Liver (tissue), 9 donors: ENCODE data around the gene ELMO2. TPM values are rescaled to one million over a fixed set of nuclear protein-coding genes. Genes with fewer than 3 reads are reported as not detected.

Experiments
- DNase-seq: peaks from one replicate; pipeline ENCODE4 v3.0.0-alpha.2; 2017; ENCODE audit warnings: low spot score
- H3K27ac ChIP-seq, 2 donors: one replicate each; pipeline ENCODE4 v1.7.0; 2013; ENCODE audit warnings: inconsistent platforms in 2 of 2, low read length in 2 of 2, control low read depth in 1 of 2, low read depth in 1 of 2, mild to moderate bottlenecking in 1 of 2
- H3K27me3 ChIP-seq, 4 donors: one replicate each; pipeline versions ENCODE4 v1.6.1 to v1.7.0; 2013; ENCODE audit warnings: low read length in 3 of 4, inconsistent platforms in 1 of 4, mild to moderate bottlenecking in 1 of 4, moderate library complexity in 1 of 4; ENCODE audit not compliant: control insufficient read depth in 4 of 4, insufficient read depth in 4 of 4
- H3K36me3 ChIP-seq, 4 donors: one replicate each; pipeline versions ENCODE4 v1.6.1 to v1.7.0; 2013; ENCODE audit warnings: low read length in 3 of 4, mild to moderate bottlenecking in 3 of 4, low read depth in 1 of 4, moderate library complexity in 1 of 4; ENCODE audit not compliant: control insufficient read depth in 4 of 4, insufficient read depth in 3 of 4
- H3K4me1 ChIP-seq, 4 donors: one replicate each; pipeline versions ENCODE4 v1.6.1 to v1.7.0; 2013; ENCODE audit warnings: low read length in 3 of 4, mild to moderate bottlenecking in 3 of 4, moderate library complexity in 1 of 4; ENCODE audit not compliant: control insufficient read depth in 4 of 4, insufficient read depth in 4 of 4
- H3K4me3 ChIP-seq, 3 donors: one replicate each; pipeline versions ENCODE4 v1.6.1 to v1.7.0; 2013; ENCODE audit warnings: low read length in 3 of 3, control low read depth in 1 of 3, low read depth in 1 of 3, mild to moderate bottlenecking in 1 of 3
- H3K9ac ChIP-seq, 2 donors: one replicate each; pipeline ENCODE4 v1.7.0; 2013; ENCODE audit warnings: low read length in 2 of 2, mild to moderate bottlenecking in 2 of 2, moderate library complexity in 2 of 2, control low read depth in 1 of 2, low read depth in 1 of 2
- H3K9me3 ChIP-seq, 4 donors: one replicate each; pipeline versions ENCODE4 v1.6.1 to v1.7.0; 2013; ENCODE audit warnings: low read length in 3 of 4; ENCODE audit not compliant: control insufficient read depth in 4 of 4
- EGR1 ChIP-seq, 2 donors: IDR thresholded peaks; 2 replicates each; pipeline ENCODE4 v1.6.1; 2016 to 2018; ENCODE audit warnings: antibody characterized with exemption in 2 of 2, low read depth in 2 of 2
- FOXA1 ChIP-seq: IDR thresholded peaks from 2 replicates; pipeline ENCODE4 v1.6.1; 2016; ENCODE audit warnings: antibody characterized with exemption
- FOXA2 ChIP-seq: IDR thresholded peaks from 2 replicates; pipeline ENCODE4 v1.6.1; 2016; ENCODE audit warnings: antibody characterized with exemption
- GABPA ChIP-seq, 2 donors: IDR thresholded peaks in 1 of 2; conservative IDR thresholded peaks in 1 of 2; 2 replicates each; pipeline ENCODE4 v1.6.1; 2016; ENCODE audit warnings: antibody characterized with exemption in 2 of 2, mild to moderate bottlenecking in 1 of 2, moderate library complexity in 1 of 2
- HNF4A ChIP-seq, 2 donors: conservative IDR thresholded peaks; 2 replicates each; pipeline ENCODE4 v1.6.1; 2016; ENCODE audit warnings: antibody characterized with exemption in 2 of 2, mild to moderate bottlenecking in 2 of 2
- HNF4G ChIP-seq: IDR thresholded peaks from 2 replicates; pipeline ENCODE4 v1.6.1; 2016; ENCODE audit warnings: antibody characterized with exemption
- JUND ChIP-seq, 2 donors: IDR thresholded peaks; 2 replicates each; pipeline ENCODE4 v1.6.1; 2016; ENCODE audit warnings: antibody characterized with exemption in 2 of 2
- MAX ChIP-seq: IDR thresholded peaks from 2 replicates; pipeline ENCODE4 v1.6.1; 2016; ENCODE audit warnings: antibody characterized with exemption
- NR2F2 ChIP-seq: IDR thresholded peaks from 2 replicates; pipeline ENCODE4 v1.6.1; 2016; ENCODE audit warnings: antibody characterized with exemption
- RAD21 ChIP-seq, 2 donors: IDR thresholded peaks; 2 replicates each; pipeline ENCODE4 v1.6.1; 2016; ENCODE audit warnings: antibody characterized with exemption in 2 of 2, mild to moderate bottlenecking in 2 of 2
- REST ChIP-seq: IDR thresholded peaks from 2 replicates; pipeline ENCODE4 v1.6.1; 2016; ENCODE audit warnings: antibody characterized with exemption, mild to moderate bottlenecking
- SP1 ChIP-seq: IDR thresholded peaks from 2 replicates; pipeline ENCODE4 v1.6.1; 2018; ENCODE audit warnings: antibody characterized with exemption, mild to moderate bottlenecking
- TAF1 ChIP-seq: conservative IDR thresholded peaks from 2 replicates; pipeline ENCODE4 v1.6.1; 2016; ENCODE audit warnings: antibody characterized with exemption, mild to moderate bottlenecking
- YY1 ChIP-seq: IDR thresholded peaks from 2 replicates; pipeline ENCODE4 v1.6.1; 2016; ENCODE audit warnings: antibody characterized with exemption, mild to moderate bottlenecking
- ZBTB33 ChIP-seq: IDR thresholded peaks from 2 replicates; pipeline ENCODE4 v1.6.1; 2016; ENCODE audit warnings: antibody characterized with exemption
- WGBS: extraction: QIAGEN DNeasy Blood & Tissue Kit; methylation state at CpG from one replicate; pipeline ENCODE4 v1.1.7; 2013; 5-methylcytosine and 5-hydroxymethylcytosine counted together
- polyA plus RNA-seq, 2 donors: library from polyadenylated mRNA; stranded (reverse) in 1 of 2; unstranded in 1 of 2; fragments of 200-250 nt in 1 of 2; fragments of >200 nt in 1 of 2; fragmentation: Nextera tagmentation in 1 of 2; extraction: Ambion mirVana in 1 of 2; gene quantifications; one replicate each; pipeline versions ENCODE4 v1.2.1 to v1.2.3, GENCODE V29; 2013 to 2015
- total RNA-seq, 2 donors: library from RNA; depleted of rRNA; stranded (reverse); fragments of >200 nt; gene quantifications; one replicate each; pipeline ENCODE4 v1.2.3, GENCODE V29; 2014
- TF ChIP-seq, protein P1 (sequence below): fragments of 150-350 bp; IDR thresholded peaks from 2 replicates; pipeline ENCODE4 v1.5.1; 2017; ENCODE audit warnings: improper control_type of control experiment, low read depth, low read length; ENCODE audit not compliant: missing input control
- TF ChIP-seq, protein P2 (sequence below): IDR thresholded peaks from 2 replicates; pipeline ENCODE4 v1.6.1; 2016; ENCODE audit warnings: antibody characterized with exemption
- donor health status: healthy.
- donor health status: healthy.
- donor health status: healthy.
- donor health status: healthy.
- donor health status: healthy.

ELMO2 gene
- total and polyA plus RNA-seq, 4 donors = 7.9 to 16.0 (median 13.9) TPM

GRCh38 chr20:46343348-46343974 lies 63.0 kb downstream of the ELMO2 start (continued):
- TF ChIP-seq REST = no peak

DNA sequence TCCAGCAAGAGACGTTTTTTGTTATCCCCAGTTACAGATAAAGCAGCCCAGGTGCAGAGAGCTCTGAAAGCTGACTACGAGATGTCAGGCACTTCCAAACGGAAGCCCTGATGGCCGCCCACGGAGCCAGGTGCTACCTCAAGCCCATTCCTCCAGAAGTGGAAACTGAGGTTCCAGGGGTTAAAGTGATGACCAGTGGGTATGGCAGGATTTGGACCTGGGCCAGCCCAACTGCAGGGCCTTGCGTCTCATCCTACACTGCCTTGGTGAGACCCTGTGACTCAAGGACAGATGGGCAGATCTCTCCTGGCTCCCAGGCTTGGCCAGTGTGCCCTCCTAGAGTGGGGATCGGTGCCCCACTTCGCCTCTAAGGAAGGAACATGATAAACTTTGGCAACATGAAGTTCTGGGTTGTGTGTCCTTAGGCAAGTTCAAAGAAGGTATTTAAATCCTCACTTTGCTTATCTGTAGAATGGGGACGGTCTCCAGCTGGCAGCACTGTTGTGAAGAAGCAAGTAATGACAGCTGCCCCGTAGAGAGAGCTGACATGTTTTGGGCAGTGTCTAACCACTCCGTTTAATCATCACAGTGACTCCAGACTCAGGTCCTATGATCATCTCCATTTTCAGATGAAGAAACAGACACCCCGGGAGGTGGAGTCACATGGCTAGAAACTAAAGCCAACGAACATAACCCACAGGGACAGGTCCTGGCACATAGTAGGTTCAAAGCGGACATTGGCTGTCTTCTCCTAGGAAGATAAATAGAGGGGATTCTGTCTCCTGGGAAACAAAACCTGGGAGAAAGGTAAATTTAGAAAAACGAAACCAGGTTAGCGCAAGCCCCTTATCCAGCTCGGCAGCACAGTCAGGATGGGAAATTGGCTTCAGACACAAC lies 63.7 kb downstream of the ELMO2 start:
- Histone ChIP-seq H3K9ac (no peak overlapping the region), H3K9me3 (no peaks in the 10 kb centered on the region), H3K27ac (no peak overlapping the region), H3K4me3 (no peak overlapping the region), H3K4me1 (peaks cover 0 to 6% (median 2%) of the 10 kb centered on the region in 4 donors), H3K27me3 (peaks cover 0 to 4% (median 1%) of the 10 kb centered on the region in 4 donors), H3K36me3 (no peaks in the 10 kb centered on the region)
- WGBS = 46% methylated on average over 17 of the region's 17 CpGs
- no peak for DNase-seq
- TF ChIP-seq TAF1 (no peak), RAD21 (IDR thresholded peaks at IDR 0.05) (no peak), YY1 (no peak), GABPA (IDR thresholded peaks at IDR 0.05 in 1 of 2, conservative IDR thresholded peaks at IDR 0.05 in 1 of 2) (no peak), JUND (IDR thresholded peaks at IDR 0.05) (no peak), SP1 (no peak)

- no peak overlapping the region for H3K4me3 ChIP-seq
- 55% methylated on average over 9 of the region's 9 CpGs for WGBS
- TF ChIP-seq FOXA1 (no peak), HNF4G (no peak), REST (no peak), JUND (IDR thresholded peaks at IDR 0.05) (no peak), TAF1 (no peak), SP1 (no peak), YY1 (no peak), MAX (no peak), EGR1 (IDR thresholded peaks at IDR 0.05; ENCODE audit: low read depth in 2 of 2) (no peak), RAD21 (IDR thresholded peaks at IDR 0.05) (no peak), FOXA2 (no peak), HNF4A (conservative IDR thresholded peaks at IDR 0.05) (no peak), NR2F2 (no peak), ZBTB33 (no peak)
- TF ChIP-seq, protein P1, sequence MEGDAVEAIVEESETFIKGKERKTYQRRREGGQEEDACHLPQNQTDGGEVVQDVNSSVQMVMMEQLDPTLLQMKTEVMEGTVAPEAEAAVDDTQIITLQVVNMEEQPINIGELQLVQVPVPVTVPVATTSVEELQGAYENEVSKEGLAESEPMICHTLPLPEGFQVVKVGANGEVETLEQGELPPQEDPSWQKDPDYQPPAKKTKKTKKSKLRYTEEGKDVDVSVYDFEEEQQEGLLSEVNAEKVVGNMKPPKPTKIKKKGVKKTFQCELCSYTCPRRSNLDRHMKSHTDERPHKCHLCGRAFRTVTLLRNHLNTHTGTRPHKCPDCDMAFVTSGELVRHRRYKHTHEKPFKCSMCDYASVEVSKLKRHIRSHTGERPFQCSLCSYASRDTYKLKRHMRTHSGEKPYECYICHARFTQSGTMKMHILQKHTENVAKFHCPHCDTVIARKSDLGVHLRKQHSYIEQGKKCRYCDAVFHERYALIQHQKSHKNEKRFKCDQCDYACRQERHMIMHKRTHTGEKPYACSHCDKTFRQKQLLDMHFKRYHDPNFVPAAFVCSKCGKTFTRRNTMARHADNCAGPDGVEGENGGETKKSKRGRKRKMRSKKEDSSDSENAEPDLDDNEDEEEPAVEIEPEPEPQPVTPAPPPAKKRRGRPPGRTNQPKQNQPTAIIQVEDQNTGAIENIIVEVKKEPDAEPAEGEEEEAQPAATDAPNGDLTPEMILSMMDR = no peak
- TF ChIP-seq, protein P2, sequence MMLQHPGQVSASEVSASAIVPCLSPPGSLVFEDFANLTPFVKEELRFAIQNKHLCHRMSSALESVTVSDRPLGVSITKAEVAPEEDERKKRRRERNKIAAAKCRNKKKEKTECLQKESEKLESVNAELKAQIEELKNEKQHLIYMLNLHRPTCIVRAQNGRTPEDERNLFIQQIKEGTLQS = no peak
- H3K9me3 ChIP-seq = no peaks in the 10 kb centered on the region
- no peak overlapping the region for H3K9ac ChIP-seq
- no peak overlapping the region for H3K27ac ChIP-seq
- peaks cover 0 to 6% (median 2%) of the 10 kb centered on the region in 4 donors for H3K4me1 ChIP-seq
- H3K36me3 ChIP-seq = no peaks in the 10 kb centered on the region
- no peak for DNase-seq
- peaks cover 0 to 4% (median 2%) of the 10 kb centered on the region in 4 donors for H3K27me3 ChIP-seq
Observed at GRCh38 chr20:46342010-46342378, 64.4 kb downstream of the ELMO2 start.
